HEK293 (cell line): ENCODE measurements around the gene ABCB10.
A peak's percentile ranks its signal among the peaks of the same experiment; 100 is the strongest.

Experiments used
- CTCF ChIA-PET: fragments of 350-600 bp; formaldehyde crosslinking; extraction: SDS; loops from one replicate; lab custom pipeline; 2021; ENCODE audit warnings: antibody characterized with exemption; lab: Yijun Ruan, JAX
- POLR2A ChIA-PET: fragments of 300-600 bp; formaldehyde crosslinking; extraction: SDS; loops from one replicate; lab custom pipeline; 2020; ENCODE audit warnings: antibody characterized with exemption, inconsistent platforms; lab: Yijun Ruan, JAX
- H3K27ac ChIP-seq: fragments of 200-500 bp; sonication (Bioruptor generic); 2 replicates; pipeline ENCODE4 v1.5.1; 2014; ENCODE audit warnings: low read depth, low read length, control low read depth, inconsistent platforms; ENCODE audit errors: extremely low read depth
- H3K36me3 ChIP-seq, 2 experiments: fragments of 200-500 bp in 1 of 2; sonication (Bioruptor generic) in 1 of 2; 1 replicate in 1 of 2; 2 replicates in 1 of 2; pipeline ENCODE4 v1.5.1; 2014 to 2017; ENCODE audit warnings: inconsistent platforms in 2 of 2, low read length in 2 of 2; ENCODE audit not compliant: control insufficient read depth in 2 of 2, insufficient read depth in 1 of 2
- H3K4me1 ChIP-seq: fragments of 200-500 bp; sonication (Bioruptor generic); 2 replicates; pipeline ENCODE4 v1.5.1; 2014; ENCODE audit warnings: mild to moderate bottlenecking, low read length, inconsistent platforms; ENCODE audit not compliant: control insufficient read depth, insufficient read depth
- H3K4me3 ChIP-seq: 2 replicates; pipeline ENCODE4 v1.5.1; 2011; ENCODE audit warnings: low read depth, mild to moderate bottlenecking, control low read depth, low read length, moderate library complexity
- H3K9me3 ChIP-seq: fragments of 200-500 bp; sonication (Bioruptor generic); 2 replicates; pipeline ENCODE4 v1.5.1; 2014; ENCODE audit warnings: low read depth, low read length, inconsistent platforms; ENCODE audit not compliant: control insufficient read depth, insufficient read depth
- HOXC10 ChIP-seq: sonication (generic); formaldehyde crosslinking; IDR thresholded peaks from 2 replicates; pipeline ENCODE4 v1.8.1; 2023; ENCODE audit warnings: mild to moderate bottlenecking, missing genetic modification reagents
- KLF1 ChIP-seq: fragments of 450-650 bp; formaldehyde crosslinking; IDR thresholded peaks from 2 replicates; pipeline ENCODE4 v1.5.1; 2016; ENCODE audit warnings: missing biosample characterization, missing genetic modification characterization
- MZF1 ChIP-seq: fragments of 450-650 bp; formaldehyde crosslinking; IDR thresholded peaks from 2 replicates; pipeline ENCODE4 v1.5.1; 2017; ENCODE audit warnings: missing biosample characterization, missing genetic modification characterization, borderline replicate concordance
- PRDM1 ChIP-seq: fragments of 450-650 bp; formaldehyde crosslinking; IDR thresholded peaks from 2 replicates; pipeline ENCODE4; 2016; ENCODE audit warnings: missing biosample characterization, missing genetic modification characterization
- TCF7L2 ChIP-seq: IDR thresholded peaks from 2 replicates; pipeline ENCODE4 v1.6.1; 2011; ENCODE audit warnings: low read depth, mild to moderate bottlenecking, inconsistent platforms, low read length, moderate library complexity, borderline replicate concordance
- ZBTB17 ChIP-seq: fragments of 450-650 bp; formaldehyde crosslinking; IDR thresholded peaks from 2 replicates; pipeline ENCODE4 v1.5.1; 2016; ENCODE audit warnings: missing biosample characterization, missing genetic modification characterization
- ZBTB6 ChIP-seq: fragments of 450-650 bp; formaldehyde crosslinking; IDR thresholded peaks from 2 replicates; pipeline ENCODE4 v1.5.1; 2017; ENCODE audit warnings: missing biosample characterization, missing genetic modification characterization
- ZNF335 ChIP-seq: fragments of 450-650 bp; formaldehyde crosslinking; conservative IDR thresholded peaks from 2 replicates; pipeline ENCODE4 v1.5.1; 2016; ENCODE audit warnings: missing biosample characterization, missing genetic modification characterization
- ZNF48 ChIP-seq: fragments of 450-650 bp; formaldehyde crosslinking; IDR thresholded peaks from 2 replicates; pipeline ENCODE4 v1.5.1; 2016; ENCODE audit warnings: missing biosample characterization, missing genetic modification characterization
- ZNF549 ChIP-seq: fragments of 450-650 bp; IDR thresholded peaks from 2 replicates; pipeline ENCODE4 v1.5.1; 2018; ENCODE audit warnings: missing biosample characterization, missing genetic modification characterization, mild to moderate bottlenecking, inconsistent platforms, moderate library complexity
- ZNF558 ChIP-seq: fragments of 450-650 bp; formaldehyde crosslinking; IDR thresholded peaks from 2 replicates; pipeline ENCODE4 v1.5.1; 2016; ENCODE audit warnings: missing biosample characterization, missing genetic modification characterization
- ZNF785 ChIP-seq: fragments of 450-650 bp; formaldehyde crosslinking; IDR thresholded peaks from 2 replicates; pipeline ENCODE4 v1.5.1; 2016; ENCODE audit warnings: missing biosample characterization, missing genetic modification characterization
- TF ChIP-seq, protein P1 (sequence below): fragments of 450-650 bp; IDR thresholded peaks from 2 replicates; pipeline ENCODE4 v1.5.1; 2018; ENCODE audit warnings: missing biosample characterization, mild to moderate bottlenecking, missing genetic modification characterization
- TF ChIP-seq, protein P2 (sequence below): fragments of 450-650 bp; formaldehyde crosslinking; IDR thresholded peaks from 2 replicates; pipeline ENCODE4 v1.5.1; 2016; ENCODE audit warnings: missing biosample characterization, missing genetic modification characterization

Gene ABCB10

DNA sequence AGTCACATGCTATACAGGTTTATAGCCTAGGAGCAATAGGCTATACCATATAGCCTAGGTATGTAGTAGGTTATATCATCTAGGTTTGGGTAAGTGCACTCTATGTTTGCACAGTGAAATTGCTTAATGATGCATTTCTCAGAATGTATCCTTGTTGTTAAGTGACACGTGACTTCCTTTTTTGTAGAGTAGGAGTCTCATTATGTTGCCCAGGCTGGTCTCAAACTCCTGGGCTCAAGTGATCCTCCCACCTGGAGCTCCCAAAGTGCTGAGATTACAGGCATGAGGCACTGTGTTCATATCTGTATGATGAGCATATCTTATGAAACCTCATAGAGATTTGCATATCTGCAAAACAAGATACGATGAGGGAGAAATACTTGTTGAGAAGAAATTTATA lies 13.8 kb upstream of the ABCB10 start (continued):
- TF ChIP-seq, protein P1, sequence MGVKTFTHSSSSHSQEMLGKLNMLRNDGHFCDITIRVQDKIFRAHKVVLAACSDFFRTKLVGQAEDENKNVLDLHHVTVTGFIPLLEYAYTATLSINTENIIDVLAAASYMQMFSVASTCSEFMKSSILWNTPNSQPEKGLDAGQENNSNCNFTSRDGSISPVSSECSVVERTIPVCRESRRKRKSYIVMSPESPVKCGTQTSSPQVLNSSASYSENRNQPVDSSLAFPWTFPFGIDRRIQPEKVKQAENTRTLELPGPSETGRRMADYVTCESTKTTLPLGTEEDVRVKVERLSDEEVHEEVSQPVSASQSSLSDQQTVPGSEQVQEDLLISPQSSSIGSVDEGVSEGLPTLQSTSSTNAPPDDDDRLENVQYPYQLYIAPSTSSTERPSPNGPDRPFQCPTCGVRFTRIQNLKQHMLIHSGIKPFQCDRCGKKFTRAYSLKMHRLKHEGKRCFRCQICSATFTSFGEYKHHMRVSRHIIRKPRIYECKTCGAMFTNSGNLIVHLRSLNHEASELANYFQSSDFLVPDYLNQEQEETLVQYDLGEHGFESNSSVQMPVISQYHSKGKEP (tag by site-specific recombination): peak; percentile 87

- ChIA-PET CTCF (interaction anchor here (1.0 to 1.2 kb wide), 2 partner anchors 12 to 24 kb away, joined by 3 read pairs; no protein-coding TSS in a partner anchor), POLR2A (no interaction called here)
- no peaks in the 10 kb centered on the region for H3K36me3 ChIP-seq
- no peak for TF ChIP-seq ZNF335 (tag by site-specific recombination)
- no peak for TF ChIP-seq KLF1 (tag by site-specific recombination)
- no peak for TF ChIP-seq ZNF558 (tag by site-specific recombination)
- TF ChIP-seq PRDM1 (tag by site-specific recombination): peak; percentile 59; the same call in 1 of the 2 replicates
- H3K4me3 ChIP-seq: no peak overlapping the region
- H3K27ac ChIP-seq: no peak overlapping the region
- H3K9me3 ChIP-seq: no peaks in the 10 kb centered on the region
- peaks cover 10% of the 10 kb centered on the region for H3K4me1 ChIP-seq
Measured at GRCh38 chr1:229570891-229571516, 12.5 kb upstream of the ABCB10 start.

GRCh38 chr1:229570305-229570704 lies 11.8 kb upstream of the ABCB10 start:
- TF ChIP-seq ZBTB6 (tag by site-specific recombination) (no peak), ZNF549 (tag by site-specific recombination) (no peak), TCF7L2 (no peak)
- TF ChIP-seq, protein P2, sequence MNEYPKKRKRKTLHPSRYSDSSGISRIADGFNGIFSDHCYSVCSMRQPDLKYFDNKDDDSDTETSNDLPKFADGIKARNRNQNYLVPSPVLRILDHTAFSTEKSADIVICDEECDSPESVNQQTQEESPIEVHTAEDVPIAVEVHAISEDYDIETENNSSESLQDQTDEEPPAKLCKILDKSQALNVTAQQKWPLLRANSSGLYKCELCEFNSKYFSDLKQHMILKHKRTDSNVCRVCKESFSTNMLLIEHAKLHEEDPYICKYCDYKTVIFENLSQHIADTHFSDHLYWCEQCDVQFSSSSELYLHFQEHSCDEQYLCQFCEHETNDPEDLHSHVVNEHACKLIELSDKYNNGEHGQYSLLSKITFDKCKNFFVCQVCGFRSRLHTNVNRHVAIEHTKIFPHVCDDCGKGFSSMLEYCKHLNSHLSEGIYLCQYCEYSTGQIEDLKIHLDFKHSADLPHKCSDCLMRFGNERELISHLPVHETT (tag by site-specific recombination): no peak
- POLR2A ChIA-PET: no interaction called here
- Histone ChIP-seq H3K9me3 (no peaks in the 10 kb centered on the region), H3K4me1 (peaks cover 10% of the 10 kb centered on the region), H3K4me3 (no peak overlapping the region), H3K27ac (no peak overlapping the region), H3K36me3 (no peaks in the 10 kb centered on the region)
- CTCF ChIA-PET: interaction anchor here (0.7 to 1.2 kb wide), 5 partner anchors 11 to 66 kb away, joined by 3 to 4 read pairs (median 3); partner anchors contain the start of gene ABCB10

DNA sequence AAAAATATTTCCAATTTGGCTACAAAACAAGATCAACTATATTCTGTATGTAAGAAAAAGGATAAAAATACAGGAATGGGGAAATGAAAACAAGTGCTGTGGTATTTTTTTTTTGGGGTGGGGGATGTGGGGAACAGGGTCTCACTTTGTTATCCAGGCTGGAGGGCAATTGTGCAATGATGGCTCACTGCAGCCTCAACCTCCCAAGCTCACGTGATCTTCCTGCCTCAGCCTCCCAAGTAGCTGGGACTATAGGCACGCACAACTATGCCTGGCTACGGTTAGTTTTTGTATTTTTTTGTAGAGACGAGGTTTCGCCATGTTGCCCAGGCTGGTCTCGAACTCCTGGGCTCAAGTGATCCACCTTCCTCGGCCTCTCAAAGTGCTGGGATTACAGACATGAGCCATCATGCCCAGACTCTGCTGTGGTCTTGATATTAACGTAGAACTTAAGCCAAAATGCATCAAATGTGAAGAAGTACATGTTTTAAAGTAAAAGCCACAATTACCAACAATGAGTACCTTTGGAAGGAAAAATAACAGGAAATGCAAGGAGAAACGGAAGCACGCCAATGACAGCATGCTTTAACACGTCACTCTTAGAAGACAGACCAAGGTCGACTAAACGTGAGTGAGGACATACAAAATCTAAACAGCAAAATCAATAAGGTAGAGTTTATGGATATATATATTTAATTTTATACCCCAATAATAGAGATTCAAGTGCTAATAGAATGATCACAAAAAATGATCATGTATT lies 8.8 kb upstream of the ABCB10 start:
- TF ChIP-seq ZBTB17 (tag by site-specific recombination) (no peak), ZNF48 (tag by site-specific recombination) (no peak), ZNF785 (tag by site-specific recombination) (no peak), MZF1 (tag by site-specific recombination) (no peak), HOXC10 (no peak)
- Histone ChIP-seq H3K9me3 (no peaks in the 10 kb centered on the region), H3K4me1 (peaks cover 7% of the 10 kb centered on the region), H3K4me3 (no peak overlapping the region), H3K36me3 (no peaks in the 10 kb centered on the region), H3K27ac (no peak overlapping the region)
- ChIA-PET CTCF (interaction anchor here (1.0 to 1.5 kb wide), 3 partner anchors 8 to 57 kb away, joined by 3 to 6 read pairs (median 5); partner anchors contain the start of gene ABCB10), POLR2A (no interaction called here)
